ENCODE results near the gene RIMS4.

Gene RIMS4

GRCh38 chr20:44841955-44842354 is 31.6 kb upstream of the RIMS4 start:
- H3K4me3 ChIP-seq (ENCODE audit: low read depth, low read length), result no peak overlapping the region
- no peak overlapping the region for H2AFZ ChIP-seq (ENCODE audit: low read length, unreplicated experiment)
- H3K36me3 ChIP-seq (ENCODE audit: insufficient read depth, low read length), result no peaks in the 10 kb centered on the region
- H3K79me2 ChIP-seq (ENCODE audit: control insufficient read depth, insufficient read depth, low read length, unreplicated experiment), result no peaks in the 10 kb centered on the region
- H3K4me1 ChIP-seq (ENCODE audit: control insufficient read depth, insufficient read depth, low read length, unreplicated experiment), result no peaks in the 10 kb centered on the region
- H3K27ac ChIP-seq (ENCODE audit: low read depth, low read length), result no peak overlapping the region
- peaks cover 67% of the 10 kb centered on the region for H3K27me3 ChIP-seq (ENCODE audit: insufficient read depth, low read length)

GRCh38 chr20:44840826-44841225 is 30.5 kb upstream of the RIMS4 start:
- Histone ChIP-seq H2AFZ (ENCODE audit: low read length, unreplicated experiment) (no peak overlapping the region), H3K79me2 (ENCODE audit: control insufficient read depth, insufficient read depth, low read length, unreplicated experiment) (no peaks in the 10 kb centered on the region), H3K27me3 (ENCODE audit: insufficient read depth, low read length) (peaks cover 72% of the 10 kb centered on the region), H3K36me3 (ENCODE audit: insufficient read depth, low read length) (no peaks in the 10 kb centered on the region), H3K4me1 (ENCODE audit: control insufficient read depth, insufficient read depth, low read length, unreplicated experiment) (no peaks in the 10 kb centered on the region), H3K27ac (ENCODE audit: low read depth, low read length) (no peak overlapping the region), H3K4me3 (ENCODE audit: low read depth, low read length) (no peak overlapping the region)

GRCh38 chr20:44839481-44839880 is 29.1 kb upstream of the RIMS4 start:
- H3K27me3 ChIP-seq (ENCODE audit: insufficient read depth, low read length), result peaks cover 74% of the 10 kb centered on the region
- no peaks in the 10 kb centered on the region for H3K36me3 ChIP-seq (ENCODE audit: insufficient read depth, low read length)

GRCh38 chr20:44838521-44838920 is 28.2 kb upstream of the RIMS4 start:
- Histone ChIP-seq H3K79me2 (ENCODE audit: control insufficient read depth, insufficient read depth, low read length, unreplicated experiment) (no peaks in the 10 kb centered on the region), H3K27me3 (ENCODE audit: insufficient read depth, low read length) (peaks cover 70% of the 10 kb centered on the region), H3K4me3 (ENCODE audit: low read depth, low read length) (no peak overlapping the region), H3K27ac (ENCODE audit: low read depth, low read length) (no peak overlapping the region), H3K4me1 (ENCODE audit: control insufficient read depth, insufficient read depth, low read length, unreplicated experiment) (no peaks in the 10 kb centered on the region), H2AFZ (ENCODE audit: low read length, unreplicated experiment) (no peak overlapping the region), H3K36me3 (ENCODE audit: insufficient read depth, low read length) (no peaks in the 10 kb centered on the region)

More at GRCh38 chr20:44839481-44839880, 29.1 kb upstream of the RIMS4 start:
- no peak overlapping the region for H3K4me3 ChIP-seq (ENCODE audit: low read depth, low read length)
- H3K27ac ChIP-seq (ENCODE audit: low read depth, low read length), result no peak overlapping the region
- no peaks in the 10 kb centered on the region for H3K79me2 ChIP-seq (ENCODE audit: control insufficient read depth, insufficient read depth, low read length, unreplicated experiment)
- no peak overlapping the region for H2AFZ ChIP-seq (ENCODE audit: low read length, unreplicated experiment)
- no peaks in the 10 kb centered on the region for H3K4me1 ChIP-seq (ENCODE audit: control insufficient read depth, insufficient read depth, low read length, unreplicated experiment)

GRCh38 chr20:44837946-44838345 is 27.6 kb upstream of the RIMS4 start:
- Histone ChIP-seq H3K27ac (ENCODE audit: low read depth, low read length) (no peak overlapping the region), H3K36me3 (ENCODE audit: insufficient read depth, low read length) (no peaks in the 10 kb centered on the region), H3K79me2 (ENCODE audit: control insufficient read depth, insufficient read depth, low read length, unreplicated experiment) (no peaks in the 10 kb centered on the region), H3K27me3 (ENCODE audit: insufficient read depth, low read length) (peaks cover 68% of the 10 kb centered on the region), H3K4me3 (ENCODE audit: low read depth, low read length) (no peak overlapping the region), H3K4me1 (ENCODE audit: control insufficient read depth, insufficient read depth, low read length, unreplicated experiment) (no peaks in the 10 kb centered on the region), H2AFZ (ENCODE audit: low read length, unreplicated experiment) (no peak overlapping the region)

- Histone ChIP-seq H3K36me3 (ENCODE audit: insufficient read depth, low read length) (no peaks in the 10 kb centered on the region), H3K27me3 (ENCODE audit: insufficient read depth, low read length) (peaks cover 63% of the 10 kb centered on the region), H3K27ac (ENCODE audit: low read depth, low read length) (no peak overlapping the region), H3K4me1 (ENCODE audit: control insufficient read depth, insufficient read depth, low read length, unreplicated experiment) (no peaks in the 10 kb centered on the region), H3K79me2 (ENCODE audit: control insufficient read depth, insufficient read depth, low read length, unreplicated experiment) (no peaks in the 10 kb centered on the region), H2AFZ (ENCODE audit: low read length, unreplicated experiment) (no peak overlapping the region), H3K4me3 (ENCODE audit: low read depth, low read length) (no peak overlapping the region)
Measured at GRCh38 chr20:44836601-44837120, 26.3 kb upstream of the RIMS4 start.

- H2AFZ ChIP-seq (ENCODE audit: low read length, unreplicated experiment), result no peak overlapping the region
- H3K79me2 ChIP-seq (ENCODE audit: control insufficient read depth, insufficient read depth, low read length, unreplicated experiment), result no peaks in the 10 kb centered on the region
- H3K27me3 ChIP-seq (ENCODE audit: insufficient read depth, low read length), result peaks cover 65% of the 10 kb centered on the region
Measured at GRCh38 chr20:44835661-44836221, 25.4 kb upstream of the RIMS4 start.

GRCh38 chr20:44835116-44835515 is 24.8 kb upstream of the RIMS4 start:
- Histone ChIP-seq H3K27ac (ENCODE audit: low read depth, low read length) (no peak overlapping the region), H2AFZ (ENCODE audit: low read length, unreplicated experiment) (no peak overlapping the region), H3K4me3 (ENCODE audit: low read depth, low read length) (no peak overlapping the region), H3K79me2 (ENCODE audit: control insufficient read depth, insufficient read depth, low read length, unreplicated experiment) (no peaks in the 10 kb centered on the region), H3K36me3 (ENCODE audit: insufficient read depth, low read length) (no peaks in the 10 kb centered on the region), H3K4me1 (ENCODE audit: control insufficient read depth, insufficient read depth, low read length, unreplicated experiment) (no peaks in the 10 kb centered on the region), H3K27me3 (ENCODE audit: insufficient read depth, low read length) (peaks cover 65% of the 10 kb centered on the region)

More at GRCh38 chr20:44835661-44836221, 25.4 kb upstream of the RIMS4 start:
- Histone ChIP-seq H3K4me3 (ENCODE audit: low read depth, low read length) (no peak overlapping the region), H3K36me3 (ENCODE audit: insufficient read depth, low read length) (no peaks in the 10 kb centered on the region), H3K4me1 (ENCODE audit: control insufficient read depth, insufficient read depth, low read length, unreplicated experiment) (no peaks in the 10 kb centered on the region), H3K27ac (ENCODE audit: low read depth, low read length) (no peak overlapping the region)

- no peak overlapping the region for H3K27ac ChIP-seq (ENCODE audit: low read depth, low read length)
- H3K36me3 ChIP-seq (ENCODE audit: insufficient read depth, low read length), result no peaks in the 10 kb centered on the region
- no peaks in the 10 kb centered on the region for H3K4me1 ChIP-seq (ENCODE audit: control insufficient read depth, insufficient read depth, low read length, unreplicated experiment)
- no peak overlapping the region for H2AFZ ChIP-seq (ENCODE audit: low read length, unreplicated experiment)
- H3K79me2 ChIP-seq (ENCODE audit: control insufficient read depth, insufficient read depth, low read length, unreplicated experiment), result no peaks in the 10 kb centered on the region
- no peak overlapping the region for H3K4me3 ChIP-seq (ENCODE audit: low read depth, low read length)
- peaks cover 68% of the 10 kb centered on the region for H3K27me3 ChIP-seq (ENCODE audit: insufficient read depth, low read length)
Measured at GRCh38 chr20:44834693-44835092, 24.3 kb upstream of the RIMS4 start.

GRCh38 chr20:44833437-44833836 is 23.1 kb upstream of the RIMS4 start:
- Histone ChIP-seq H3K36me3 (ENCODE audit: insufficient read depth, low read length) (no peaks in the 10 kb centered on the region), H3K79me2 (ENCODE audit: control insufficient read depth, insufficient read depth, low read length, unreplicated experiment) (no peaks in the 10 kb centered on the region), H3K4me1 (ENCODE audit: control insufficient read depth, insufficient read depth, low read length, unreplicated experiment) (no peaks in the 10 kb centered on the region), H3K4me3 (ENCODE audit: low read depth, low read length) (no peak overlapping the region), H3K27me3 (ENCODE audit: insufficient read depth, low read length) (peaks cover 72% of the 10 kb centered on the region), H2AFZ (ENCODE audit: low read length, unreplicated experiment) (no peak overlapping the region), H3K27ac (ENCODE audit: low read depth, low read length) (no peak overlapping the region)

- Histone ChIP-seq H3K4me3 (ENCODE audit: low read depth, low read length) (no peak overlapping the region), H3K27me3 (ENCODE audit: insufficient read depth, low read length) (peaks cover 72% of the 10 kb centered on the region), H3K4me1 (ENCODE audit: control insufficient read depth, insufficient read depth, low read length, unreplicated experiment) (no peaks in the 10 kb centered on the region), H3K36me3 (ENCODE audit: insufficient read depth, low read length) (no peaks in the 10 kb centered on the region), H3K27ac (ENCODE audit: low read depth, low read length) (no peak overlapping the region), H2AFZ (ENCODE audit: low read length, unreplicated experiment) (no peak overlapping the region), H3K79me2 (ENCODE audit: control insufficient read depth, insufficient read depth, low read length, unreplicated experiment) (no peaks in the 10 kb centered on the region)
Measured at GRCh38 chr20:44832724-44833123, 22.4 kb upstream of the RIMS4 start.
